Parathyroid adenoma (tissue), 2 donors: Measurements from ENCODE around the gene IL22RA2.

ENCODE experiments used
- H2AFZ ChIP-seq: fragments of 300-600 bp; sonication (generic); one replicate; pipeline ENCODE4 v1.7.0; 2017; ENCODE audit warnings: antibody characterized with exemption, mild to moderate bottlenecking
- H3K27ac ChIP-seq: fragments of 300-600 bp; sonication (generic); one replicate; pipeline ENCODE4 v1.7.0; 2017
- H3K27me3 ChIP-seq: fragments of 300-600 bp; sonication (generic); one replicate; pipeline ENCODE4 v1.7.0; 2017; ENCODE audit warnings: low read length; ENCODE audit not compliant: control insufficient read depth, insufficient read depth
- H3K36me3 ChIP-seq: fragments of 300-600 bp; sonication (generic); one replicate; pipeline ENCODE4 v1.7.0; 2017; ENCODE audit warnings: low read length; ENCODE audit not compliant: control insufficient read depth, insufficient read depth
- H3K4me1 ChIP-seq: fragments of 300-600 bp; sonication (generic); one replicate; pipeline ENCODE4 v1.7.0; 2017; ENCODE audit warnings: control low read depth
- H3K4me2 ChIP-seq: fragments of 300-600 bp; sonication (generic); one replicate; pipeline ENCODE4 v1.7.0; 2017; ENCODE audit warnings: low read length
- H3K4me3 ChIP-seq: fragments of 300-600 bp; sonication (generic); one replicate; pipeline ENCODE4 v1.7.0; 2017; ENCODE audit warnings: low read depth, low read length
- H3K79me2 ChIP-seq: fragments of 300-600 bp; sonication (generic); one replicate; pipeline ENCODE4 v1.7.0; 2017; ENCODE audit warnings: control low read depth
- H3K9ac ChIP-seq: fragments of 300-600 bp; sonication (generic); one replicate; pipeline ENCODE4 v1.7.0; 2017; ENCODE audit warnings: mild to moderate bottlenecking
- H3K9me3 ChIP-seq: fragments of 300-600 bp; sonication (generic); one replicate; pipeline ENCODE4 v1.7.0; 2017; ENCODE audit warnings: low read length; ENCODE audit not compliant: control insufficient read depth
- TF ChIP-seq, protein P1 (sequence below): fragments of 300-600 bp; sonication (generic); IDR thresholded peaks from one replicate; pipeline ENCODE4 v1.7.0; 2017; ENCODE audit warnings: antibody characterized with exemption, mild to moderate bottlenecking
- donor health status: primary hyperparathyroidism.

IL22RA2 gene

DNA sequence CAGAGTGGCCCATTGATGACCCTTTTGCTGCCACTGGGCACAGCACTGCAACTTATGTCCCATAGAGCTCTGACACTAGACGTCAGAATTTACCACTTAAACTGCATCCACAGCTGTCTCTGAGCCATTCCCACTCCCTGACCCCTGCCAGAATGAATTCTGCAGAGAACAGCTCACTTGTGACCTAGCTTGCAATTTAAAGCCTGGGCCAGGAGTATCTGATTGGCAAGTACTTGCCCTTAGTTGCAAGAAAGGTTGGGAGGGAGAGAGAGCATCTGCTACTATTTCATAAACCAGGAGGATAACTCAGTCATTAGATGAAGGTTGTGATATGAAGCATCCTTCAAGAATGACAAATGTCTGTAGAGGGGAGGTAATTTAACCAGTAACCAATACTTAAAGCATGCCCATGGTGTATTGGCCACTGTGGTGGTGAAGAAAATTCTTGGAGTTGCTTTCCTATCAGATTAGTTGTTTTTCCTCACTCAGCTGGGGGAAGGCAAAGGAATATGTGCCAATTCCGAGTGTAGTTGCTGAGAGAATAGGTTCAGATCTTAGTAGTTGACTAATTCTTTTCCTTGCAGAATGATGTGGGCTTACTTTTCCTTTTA, 46.5 kb downstream of the IL22RA2 start:
- no peaks in the 10 kb centered on the region for H3K4me1 ChIP-seq
- TF ChIP-seq, protein P1, sequence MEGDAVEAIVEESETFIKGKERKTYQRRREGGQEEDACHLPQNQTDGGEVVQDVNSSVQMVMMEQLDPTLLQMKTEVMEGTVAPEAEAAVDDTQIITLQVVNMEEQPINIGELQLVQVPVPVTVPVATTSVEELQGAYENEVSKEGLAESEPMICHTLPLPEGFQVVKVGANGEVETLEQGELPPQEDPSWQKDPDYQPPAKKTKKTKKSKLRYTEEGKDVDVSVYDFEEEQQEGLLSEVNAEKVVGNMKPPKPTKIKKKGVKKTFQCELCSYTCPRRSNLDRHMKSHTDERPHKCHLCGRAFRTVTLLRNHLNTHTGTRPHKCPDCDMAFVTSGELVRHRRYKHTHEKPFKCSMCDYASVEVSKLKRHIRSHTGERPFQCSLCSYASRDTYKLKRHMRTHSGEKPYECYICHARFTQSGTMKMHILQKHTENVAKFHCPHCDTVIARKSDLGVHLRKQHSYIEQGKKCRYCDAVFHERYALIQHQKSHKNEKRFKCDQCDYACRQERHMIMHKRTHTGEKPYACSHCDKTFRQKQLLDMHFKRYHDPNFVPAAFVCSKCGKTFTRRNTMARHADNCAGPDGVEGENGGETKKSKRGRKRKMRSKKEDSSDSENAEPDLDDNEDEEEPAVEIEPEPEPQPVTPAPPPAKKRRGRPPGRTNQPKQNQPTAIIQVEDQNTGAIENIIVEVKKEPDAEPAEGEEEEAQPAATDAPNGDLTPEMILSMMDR = no peak
- no peak overlapping the region for H3K4me2 ChIP-seq
- no peaks in the 10 kb centered on the region for H3K27me3 ChIP-seq
- no peaks in the 10 kb centered on the region for H3K79me2 ChIP-seq
- no peak overlapping the region for H3K27ac ChIP-seq
- no peak overlapping the region for H3K4me3 ChIP-seq
- H2AFZ ChIP-seq = no peak overlapping the region
- no peaks in the 10 kb centered on the region for H3K9me3 ChIP-seq
- H3K36me3 ChIP-seq = no peaks in the 10 kb centered on the region
- H3K9ac ChIP-seq = no peak overlapping the region

DNA sequence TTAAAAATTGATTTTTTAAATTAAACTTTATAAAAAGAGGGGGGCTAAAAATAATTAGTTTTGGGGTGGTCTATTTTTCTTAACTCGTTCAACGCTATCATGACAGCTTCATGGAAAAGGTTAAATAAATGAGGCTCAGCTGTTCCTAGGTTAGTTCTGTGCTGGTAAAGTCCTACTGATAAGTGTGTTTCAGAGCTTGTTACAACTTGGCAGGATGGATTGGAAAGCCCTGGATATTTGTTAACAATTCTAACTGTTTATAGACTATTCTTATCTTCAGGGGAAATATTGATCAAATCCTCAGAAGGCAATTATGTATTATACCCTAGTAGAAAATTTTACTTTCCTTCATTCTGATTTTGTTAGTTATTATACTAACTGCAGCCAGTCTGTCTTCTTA, 50.4 kb downstream of the IL22RA2 start:
- no peaks in the 10 kb centered on the region for H3K27me3 ChIP-seq
- H3K4me3 ChIP-seq = no peak overlapping the region
- no peaks in the 10 kb centered on the region for H3K9me3 ChIP-seq
- H3K27ac ChIP-seq = no peak overlapping the region
- TF ChIP-seq, protein P1 = no peak
- no peak overlapping the region for H3K4me2 ChIP-seq
- H3K9ac ChIP-seq = no peak overlapping the region
- H3K36me3 ChIP-seq = no peaks in the 10 kb centered on the region
- no peaks in the 10 kb centered on the region for H3K4me1 ChIP-seq
- no peaks in the 10 kb centered on the region for H3K79me2 ChIP-seq
- H2AFZ ChIP-seq = no peak overlapping the region

DNA sequence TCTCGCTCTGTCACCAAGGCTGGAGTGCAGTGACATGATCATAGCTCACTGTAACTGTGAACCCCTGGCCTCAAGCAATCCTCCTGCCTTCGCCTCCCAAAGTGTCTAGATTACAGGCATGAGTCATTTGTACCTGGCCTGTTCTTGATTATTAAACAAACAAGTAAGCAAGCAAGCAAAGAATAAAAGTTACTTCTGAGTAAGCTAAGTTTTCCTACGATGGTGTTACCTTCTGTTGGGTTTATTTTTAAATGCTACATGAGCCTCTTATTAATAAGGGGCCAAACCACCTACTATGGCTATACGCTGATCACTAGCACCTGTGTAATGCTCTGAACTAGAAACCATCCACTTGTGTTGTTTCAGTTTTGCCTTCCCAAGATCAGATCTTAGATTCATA, 50.8 kb downstream of the IL22RA2 start:
- no peak overlapping the region for H3K27ac ChIP-seq
- H3K9ac ChIP-seq = no peak overlapping the region
- H3K79me2 ChIP-seq = no peaks in the 10 kb centered on the region
- no peak overlapping the region for H3K4me3 ChIP-seq
- no peaks in the 10 kb centered on the region for H3K9me3 ChIP-seq
- H3K4me2 ChIP-seq = no peak overlapping the region
- no peaks in the 10 kb centered on the region for H3K4me1 ChIP-seq
- TF ChIP-seq, protein P1 = no peak
- H2AFZ ChIP-seq = no peak overlapping the region
- no peaks in the 10 kb centered on the region for H3K36me3 ChIP-seq
- no peaks in the 10 kb centered on the region for H3K27me3 ChIP-seq

DNA sequence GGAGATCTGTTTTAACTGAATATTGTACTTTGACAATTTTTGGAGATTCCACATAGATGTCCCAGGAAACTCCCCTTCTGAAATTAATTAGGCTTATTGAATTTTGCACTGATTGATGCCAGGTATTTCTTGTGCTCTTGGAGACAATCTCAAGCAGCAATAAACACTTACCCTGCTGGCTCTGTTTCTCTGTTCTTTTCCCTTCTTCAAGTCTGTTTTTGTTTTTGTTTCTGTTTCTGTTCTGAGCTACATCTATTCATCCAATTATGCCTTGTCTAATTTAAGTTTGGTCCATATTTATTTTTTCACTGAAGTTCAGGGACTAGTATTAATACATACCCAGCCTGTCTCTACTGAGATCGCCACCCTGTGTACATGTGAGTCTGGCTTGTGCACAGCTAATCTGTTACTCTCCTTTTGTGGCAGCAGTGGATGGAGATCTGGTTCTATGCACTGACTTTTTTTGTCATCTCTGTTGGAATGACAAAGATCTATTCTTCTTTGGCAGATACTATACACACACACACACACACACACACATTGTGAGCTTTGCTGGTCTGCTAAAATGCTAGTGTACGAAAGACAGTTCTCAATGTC, 51.9 kb downstream of the IL22RA2 start:
- Histone ChIP-seq H3K27ac (no peak overlapping the region), H3K4me3 (no peak overlapping the region), H3K9ac (no peak overlapping the region), H3K4me2 (no peak overlapping the region), H3K79me2 (no peaks in the 10 kb centered on the region), H2AFZ (no peak overlapping the region), H3K27me3 (no peaks in the 10 kb centered on the region), H3K4me1 (peaks cover 2% of the 10 kb centered on the region), H3K36me3 (no peaks in the 10 kb centered on the region), H3K9me3 (no peaks in the 10 kb centered on the region)
- TF ChIP-seq, protein P1 = no peak

DNA sequence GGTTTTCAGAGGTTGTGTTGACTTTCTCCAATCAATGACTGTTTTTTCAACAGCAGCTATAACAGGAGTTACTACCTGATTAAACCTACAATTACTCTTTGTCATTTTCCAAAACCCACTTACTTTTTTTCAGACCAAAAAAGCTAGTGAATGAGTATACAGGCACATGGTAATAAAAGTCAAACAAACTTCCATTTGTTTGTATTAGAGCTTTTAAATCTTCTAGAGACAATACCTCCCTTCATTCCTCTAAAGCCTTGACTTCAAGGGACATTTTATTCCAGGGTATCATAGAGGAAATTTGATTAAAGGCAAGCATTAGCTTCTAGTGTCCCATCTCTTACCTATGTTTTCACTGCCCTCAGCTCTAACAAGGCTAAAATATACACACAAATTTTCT, 52.7 kb downstream of the IL22RA2 start:
- Histone ChIP-seq H2AFZ (no peak overlapping the region), H3K27ac (no peak overlapping the region)
- TF ChIP-seq, protein P1 = no peak

More for the DNA sequence above, 52.7 kb downstream of the IL22RA2 start:
- Histone ChIP-seq H3K4me3 (no peak overlapping the region), H3K4me2 (no peak overlapping the region), H3K79me2 (no peaks in the 10 kb centered on the region), H3K9ac (no peak overlapping the region), H3K4me1 (peaks cover 7% of the 10 kb centered on the region), H3K27me3 (no peaks in the 10 kb centered on the region), H3K36me3 (no peaks in the 10 kb centered on the region), H3K9me3 (no peaks in the 10 kb centered on the region)
